ENCODE data around the gene LMO2.
A peak's percentile ranks its signal among the peaks of the same experiment; 100 is the strongest.
"Not testable (repeated sequence)": the region's sequence is repeated elsewhere in the genome, so short reads cannot be mapped to it uniquely, and the experiment has no call there.

The LMO2 gene

DNA sequence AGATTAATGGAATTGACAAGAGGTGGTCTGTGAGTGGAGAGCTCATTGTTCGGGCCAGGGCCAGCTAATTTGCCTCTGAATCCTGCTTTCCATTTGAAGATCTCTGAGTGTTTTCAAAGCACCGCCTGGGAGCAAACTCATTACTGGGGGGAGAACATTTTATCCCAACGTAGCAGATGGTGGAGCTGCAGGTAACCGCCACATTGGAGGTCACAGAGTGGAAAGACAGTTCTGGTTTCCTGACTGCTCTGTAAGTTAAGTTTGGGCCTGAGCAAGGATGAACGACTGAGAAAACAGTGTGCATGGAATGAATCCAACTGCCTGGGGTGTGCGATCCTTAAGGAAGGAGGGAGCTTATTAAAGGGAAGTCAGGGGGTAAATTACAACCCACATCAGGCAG, 30.5 kb downstream of the LMO2 start:
- no peak for DNase-seq (ENCODE audit: low spot score)

DNA sequence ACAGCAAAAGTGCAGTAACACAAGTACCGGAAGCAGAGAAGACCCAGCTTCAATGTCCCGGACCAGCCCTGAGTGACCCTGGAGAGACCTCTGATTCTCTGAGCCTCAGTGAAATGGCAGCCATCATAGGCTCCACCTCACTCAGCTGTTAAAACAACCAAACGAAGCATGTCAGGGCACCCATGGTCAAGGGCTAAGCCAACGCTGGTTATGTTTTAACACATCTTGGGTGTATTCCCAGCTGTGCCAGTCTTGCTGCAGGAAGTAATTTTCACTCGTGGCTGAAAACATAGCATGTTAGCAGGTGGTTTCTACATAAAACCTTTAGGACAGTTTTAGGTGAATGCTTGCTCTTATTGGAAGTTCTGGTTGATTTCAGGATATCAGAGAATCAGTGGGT, 30.9 kb downstream of the LMO2 start:
- no peak for DNase-seq (ENCODE audit: low spot score)

- DNase-seq (ENCODE audit: low spot score): no peak
Observed at GRCh38 chr11:33859306-33859705, 32.6 kb downstream of the LMO2 start.

DNA sequence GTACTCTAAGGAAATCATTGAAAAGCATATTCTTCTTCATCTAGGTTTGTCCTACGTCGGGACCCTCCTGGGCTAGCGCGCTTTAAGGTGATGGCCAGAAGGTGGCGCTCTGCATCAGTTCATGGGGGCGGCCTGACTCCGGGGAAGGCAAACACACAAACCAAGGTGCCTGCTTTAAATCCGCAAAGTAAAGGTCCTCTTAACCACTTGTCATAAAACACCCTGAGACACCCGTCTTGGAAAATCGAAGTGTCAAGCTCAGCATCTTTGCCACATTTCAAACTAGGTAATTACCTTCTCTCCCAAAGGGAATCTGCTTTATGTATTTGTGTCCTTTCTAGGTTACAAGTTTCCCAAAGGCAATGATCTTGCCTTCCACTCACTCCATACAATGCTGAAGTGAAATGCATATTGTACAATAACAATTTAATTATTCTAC, 33.9 kb downstream of the LMO2 start:
- DNase-seq (ENCODE audit: low spot score): peak; percentile 77

- no peak for DNase-seq (ENCODE audit: low spot score)
Observed at GRCh38 chr11:33855500-33855899, 36.4 kb downstream of the LMO2 start.

- DNase-seq (ENCODE audit: low spot score): no peak
Observed at GRCh38 chr11:33848717-33849390, 43.0 kb downstream of the LMO2 start.

DNA sequence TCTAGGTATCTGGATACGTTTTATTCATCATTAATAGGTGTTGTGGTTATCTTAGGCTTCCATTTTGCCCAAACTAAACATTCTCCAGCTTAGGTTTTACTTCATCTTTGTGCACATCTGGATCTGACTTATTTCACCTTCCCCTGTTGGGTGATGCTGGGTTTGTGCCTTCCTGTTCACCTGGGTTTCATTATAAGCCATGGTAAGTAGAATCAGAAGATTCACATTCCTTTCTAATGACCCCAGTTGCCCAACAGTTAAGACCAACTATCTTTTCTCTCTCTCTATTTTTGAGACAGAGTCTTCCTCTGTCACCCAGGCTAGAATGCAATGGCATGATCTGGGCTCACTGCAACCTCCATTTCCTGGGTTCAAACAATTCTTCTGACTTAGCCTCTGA, 44.6 kb downstream of the LMO2 start:
- no peak for DNase-seq (ENCODE audit: low spot score)

- DNase-seq (ENCODE audit: low spot score): no peak
Observed at GRCh38 chr11:33844236-33844635, 47.6 kb downstream of the LMO2 start.

- DNase-seq (ENCODE audit: low spot score): no peak
Observed at GRCh38 chr11:33843018-33843417, 48.9 kb downstream of the LMO2 start.

GRCh38 chr11:33842236-33842915, 49.5 kb downstream of the LMO2 start:
- no peak for DNase-seq (ENCODE audit: low spot score)

- not testable (repeated sequence) for DNase-seq (ENCODE audit: low spot score)
Observed at GRCh38 chr11:33838234-33838633, 53.6 kb downstream of the LMO2 start.

DNA sequence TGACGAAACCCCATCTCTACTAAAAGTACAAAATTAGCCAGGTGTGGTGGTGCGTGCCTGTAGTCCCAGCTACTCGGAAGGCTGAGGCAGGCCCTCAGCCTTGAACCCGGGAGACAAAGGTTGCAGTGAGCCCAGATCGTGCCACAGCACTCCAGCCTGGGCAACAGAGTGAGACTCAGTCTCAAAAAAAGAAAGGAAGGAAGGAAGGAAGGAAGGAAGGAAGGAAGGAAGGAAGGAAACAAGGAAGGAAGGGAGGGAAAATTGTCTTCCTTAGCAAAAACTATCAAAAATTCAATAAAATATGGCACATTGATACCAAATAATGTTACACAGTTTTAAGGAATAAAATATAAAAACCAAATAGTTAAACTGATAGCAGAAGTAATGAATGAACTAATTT, 54.5 kb downstream of the LMO2 start:
- DNase-seq (ENCODE audit: low spot score): not testable (repeated sequence)

GRCh38 chr11:33835143-33835878, 56.6 kb downstream of the LMO2 start:
- DNase-seq (ENCODE audit: low spot score): no peak

GRCh38 chr11:33832676-33833075, 59.2 kb downstream of the LMO2 start:
- DNase-seq (ENCODE audit: low spot score): no peak

DNA sequence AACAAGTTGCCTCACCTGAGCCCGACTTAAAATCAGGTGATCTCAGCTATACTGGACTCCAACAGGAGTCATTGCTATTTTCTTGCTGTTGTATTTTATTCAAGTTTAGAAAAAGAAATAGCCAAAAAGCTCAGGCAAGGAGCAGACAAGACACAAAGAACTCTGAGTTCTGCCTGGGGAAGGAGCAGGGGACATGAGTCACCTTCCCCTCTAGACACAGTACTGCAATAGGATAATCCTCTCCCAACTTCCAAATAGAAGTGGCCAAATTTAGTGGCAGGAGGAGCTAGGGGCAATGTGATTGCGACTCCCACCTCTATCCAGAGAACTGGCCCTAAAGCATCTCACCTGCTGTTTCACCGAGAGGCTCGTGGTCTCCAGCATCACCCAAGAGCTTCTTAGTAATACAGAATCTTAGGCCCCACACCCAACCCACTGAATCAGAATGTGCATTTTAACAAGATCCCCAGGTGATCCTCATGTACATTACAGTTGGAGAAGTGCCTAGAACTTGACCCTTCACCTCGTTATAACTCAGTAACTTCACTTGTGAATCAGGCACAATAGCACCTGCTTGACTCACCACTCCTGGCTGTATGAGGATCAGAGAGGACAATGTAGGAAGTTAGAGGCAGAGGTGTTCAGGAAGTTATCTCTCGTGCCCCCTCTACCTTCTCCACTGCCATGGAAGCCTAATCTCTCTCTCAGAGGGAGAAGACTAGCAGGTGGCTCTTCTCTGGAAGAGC, 60.8 kb downstream of the LMO2 start:
- no peak for DNase-seq (ENCODE audit: low spot score)

- DNase-seq (ENCODE audit: low spot score): no peak
Observed at GRCh38 chr11:33829430-33830141, 62.3 kb downstream of the LMO2 start.

DNA sequence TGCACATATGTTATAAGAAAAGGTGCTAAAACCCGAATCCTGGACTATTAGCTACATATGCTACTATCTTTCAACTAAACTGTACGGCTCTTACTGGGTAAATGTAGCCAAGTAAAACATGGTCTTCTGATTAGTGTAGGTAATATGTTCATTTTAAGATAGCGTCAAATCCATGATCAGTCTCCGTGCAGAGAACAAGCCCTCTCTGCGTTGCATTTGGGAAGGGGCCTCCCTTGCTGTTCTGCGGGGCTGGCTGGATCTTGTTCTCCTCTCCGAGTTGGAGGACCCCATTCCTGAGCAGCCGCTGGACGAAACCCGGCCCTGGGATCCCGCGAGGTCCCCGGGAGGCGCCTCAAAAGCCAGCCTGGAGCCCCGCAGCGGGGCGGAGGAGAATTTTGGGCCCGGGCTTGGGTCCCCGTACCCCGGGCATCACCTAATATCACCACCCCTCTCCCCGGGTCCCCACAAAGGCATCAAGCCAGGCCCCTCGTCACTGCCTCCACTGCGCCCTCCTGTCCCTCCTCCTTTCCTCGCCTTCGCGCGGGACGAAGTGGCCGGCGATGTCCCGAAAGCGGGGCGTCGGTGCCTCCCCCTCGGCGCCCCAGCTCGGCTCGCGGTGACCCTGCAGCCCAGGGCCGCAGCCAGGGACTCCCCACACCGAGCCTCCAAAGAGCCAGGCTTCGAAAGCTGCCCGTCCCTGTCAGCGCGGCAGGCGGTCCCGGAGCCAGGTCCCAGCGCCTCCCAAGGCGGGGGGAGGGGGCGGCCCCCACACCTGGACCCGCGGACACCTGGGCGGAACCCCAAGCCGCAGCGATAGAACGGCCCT, 63.1 kb downstream of the LMO2 start:
- no peak for DNase-seq (ENCODE audit: low spot score)

- DNase-seq (ENCODE audit: low spot score): no peak
Observed at GRCh38 chr11:33827206-33827605, 64.7 kb downstream of the LMO2 start.

DNA sequence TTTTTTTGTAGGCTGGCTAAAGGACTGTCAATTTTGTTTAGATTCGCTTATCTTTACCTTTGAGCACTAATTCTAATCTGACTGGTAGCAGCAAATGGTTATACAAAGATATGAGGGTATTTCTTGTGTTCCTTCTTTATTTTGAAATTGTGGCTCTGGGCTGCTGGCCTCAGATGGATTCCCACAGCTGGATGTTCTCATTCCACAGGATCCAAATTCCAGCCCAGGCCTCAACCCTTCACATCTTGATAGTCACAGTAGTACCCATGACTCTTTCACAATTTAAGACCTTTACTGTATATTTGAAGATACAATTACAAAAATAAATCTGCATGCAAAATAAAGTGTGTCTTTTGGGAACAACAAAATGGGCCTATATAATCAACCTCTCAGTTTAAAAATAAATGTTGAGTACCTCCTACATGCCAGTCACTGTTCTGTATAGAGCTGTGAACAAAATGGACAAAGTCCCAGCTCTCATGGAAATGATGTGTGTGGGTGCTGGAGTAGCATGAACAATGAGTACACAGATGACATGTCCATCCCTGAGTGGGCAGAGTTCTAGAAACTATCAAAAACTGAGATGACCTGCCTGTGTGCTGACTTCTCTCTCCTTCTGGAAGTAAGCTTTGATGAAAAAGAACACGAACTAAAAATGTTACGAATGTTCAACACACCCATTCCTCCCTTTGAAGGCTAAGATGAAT, 65.9 kb downstream of the LMO2 start:
- no peak for DNase-seq (ENCODE audit: low spot score)

- DNase-seq (ENCODE audit: low spot score): not testable (repeated sequence)
Observed at GRCh38 chr11:33822981-33823380, 68.9 kb downstream of the LMO2 start.

Data from left forelimb (tissue), 1 donor.